Cardiac fibroblast (primary cell): ENCODE results near the gene GALNT16.

ENCODE experiments used
- DNase-seq, 2 donors: peaks; one replicate each; pipeline versions ENCODE4 v3.0.0 to v3.0.0-alpha.2; 2010; ENCODE audit warnings: low read depth in 2 of 2
- H3K4me3 ChIP-seq, 2 donors: replicated peaks in 1 of 2; 1 replicate in 1 of 2; 2 replicates in 1 of 2; pipeline ENCODE4 v1.5.1; 2011; ENCODE audit warnings: low read depth in 2 of 2, low read length in 2 of 2, mild to moderate bottlenecking in 2 of 2, moderate library complexity in 1 of 2
- TF ChIP-seq, protein P1 (sequence below): IDR thresholded peaks from one replicate; pipeline ENCODE4 v1.5.1; 2011; ENCODE audit warnings: low read depth, mild to moderate bottlenecking, low read length, inconsistent platforms

GALNT16 gene

DNA sequence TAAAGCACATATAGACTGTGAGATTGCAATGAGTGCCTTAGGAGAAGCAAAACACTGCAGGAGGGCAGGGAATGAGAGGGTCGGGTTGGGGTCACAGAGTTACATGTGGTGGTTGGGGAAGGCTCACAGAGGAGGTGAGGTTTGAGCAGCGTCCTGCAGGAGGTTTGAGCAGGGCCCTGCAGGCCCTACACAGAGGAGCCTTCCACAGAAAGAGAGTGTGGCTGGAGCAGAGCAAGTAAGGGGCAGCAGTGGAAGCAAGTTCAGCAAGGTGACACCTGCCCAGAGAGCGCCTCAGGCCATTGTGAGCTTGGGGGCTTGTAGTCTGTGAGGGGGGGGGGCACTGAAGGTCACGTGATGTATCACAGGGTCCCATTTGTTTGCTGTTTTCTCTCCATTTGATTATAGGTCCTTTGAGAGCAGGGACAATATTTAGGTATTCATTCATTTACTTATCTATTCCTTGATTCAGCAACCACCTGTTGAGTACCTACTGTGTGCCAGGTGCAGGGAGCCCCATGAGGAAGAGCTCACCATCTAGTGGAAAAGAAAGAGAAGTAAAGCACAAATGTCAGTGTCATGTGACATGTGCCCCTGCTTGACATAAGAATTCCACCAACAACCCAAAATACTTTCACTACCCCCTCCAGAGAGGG lies 56.6 kb downstream of the GALNT16 start:
- TF ChIP-seq, protein P1, sequence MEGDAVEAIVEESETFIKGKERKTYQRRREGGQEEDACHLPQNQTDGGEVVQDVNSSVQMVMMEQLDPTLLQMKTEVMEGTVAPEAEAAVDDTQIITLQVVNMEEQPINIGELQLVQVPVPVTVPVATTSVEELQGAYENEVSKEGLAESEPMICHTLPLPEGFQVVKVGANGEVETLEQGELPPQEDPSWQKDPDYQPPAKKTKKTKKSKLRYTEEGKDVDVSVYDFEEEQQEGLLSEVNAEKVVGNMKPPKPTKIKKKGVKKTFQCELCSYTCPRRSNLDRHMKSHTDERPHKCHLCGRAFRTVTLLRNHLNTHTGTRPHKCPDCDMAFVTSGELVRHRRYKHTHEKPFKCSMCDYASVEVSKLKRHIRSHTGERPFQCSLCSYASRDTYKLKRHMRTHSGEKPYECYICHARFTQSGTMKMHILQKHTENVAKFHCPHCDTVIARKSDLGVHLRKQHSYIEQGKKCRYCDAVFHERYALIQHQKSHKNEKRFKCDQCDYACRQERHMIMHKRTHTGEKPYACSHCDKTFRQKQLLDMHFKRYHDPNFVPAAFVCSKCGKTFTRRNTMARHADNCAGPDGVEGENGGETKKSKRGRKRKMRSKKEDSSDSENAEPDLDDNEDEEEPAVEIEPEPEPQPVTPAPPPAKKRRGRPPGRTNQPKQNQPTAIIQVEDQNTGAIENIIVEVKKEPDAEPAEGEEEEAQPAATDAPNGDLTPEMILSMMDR = no peak
- no peak overlapping the region for H3K4me3 ChIP-seq
- no peak for DNase-seq

DNA sequence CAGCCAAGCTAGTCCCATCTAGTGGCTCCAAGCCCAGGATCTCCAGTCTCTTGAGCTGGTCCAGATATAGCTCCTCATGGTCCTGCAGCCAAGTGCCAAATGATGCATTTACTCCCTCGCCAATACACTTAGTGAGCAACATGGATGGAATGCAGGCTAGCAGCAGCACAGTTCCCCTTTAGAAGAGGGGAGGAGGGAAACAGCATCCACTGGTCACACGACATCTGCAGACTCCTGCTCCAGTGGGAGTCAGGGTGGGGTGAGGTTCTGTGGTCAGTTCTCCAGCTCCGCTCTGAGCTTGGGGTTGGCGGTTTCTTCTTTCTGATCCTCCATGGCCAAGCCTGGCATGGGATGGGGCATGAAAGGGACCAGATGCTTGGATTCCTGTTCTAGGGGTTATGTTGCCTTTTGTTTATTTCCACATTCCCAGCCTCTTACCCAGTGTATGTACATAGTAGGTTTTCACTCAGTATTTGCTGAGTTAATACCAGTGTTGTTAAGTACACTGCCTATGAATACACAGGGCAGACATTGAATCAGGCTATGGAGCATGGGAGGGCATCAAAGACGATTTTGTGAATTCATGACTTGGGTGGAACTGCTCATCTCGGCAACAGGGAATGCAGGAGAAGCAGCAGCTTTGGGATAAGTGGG lies 57.3 kb downstream of the GALNT16 start:
- TF ChIP-seq, protein P1 = no peak
- peak; percentile 97 to 98 for DNase-seq
- H3K4me3 ChIP-seq = no peak overlapping the region

- TF ChIP-seq, protein P1 = no peak
- no peak for DNase-seq
- H3K4me3 ChIP-seq = no peak overlapping the region
Measured at GRCh38 chr14:69317780-69318179, 57.8 kb downstream of the GALNT16 start.

- no peak overlapping the region for H3K4me3 ChIP-seq
- DNase-seq = no peak
- TF ChIP-seq, protein P1 = no peak
Measured at GRCh38 chr14:69318241-69318640, 58.3 kb downstream of the GALNT16 start.

GRCh38 chr14:69318901-69319475 lies 59.0 kb downstream of the GALNT16 start:
- no peak overlapping the region for H3K4me3 ChIP-seq
- TF ChIP-seq, protein P1 = no peak
- DNase-seq = no peak

GRCh38 chr14:69319911-69320310 lies 60.0 kb downstream of the GALNT16 start:
- no peak overlapping the region for H3K4me3 ChIP-seq
- DNase-seq = no peak
- TF ChIP-seq, protein P1 = no peak
